Activated T-helper 2 cell treated with anti-CD3 and anti-CD28 coated beads, Interferon-gamma antibody, Interleukin-2, Interleukin-4, amounts not matched to agents 10 μg/mL and 5 μg/mL and 100 μg/mL, durations not matched to agents 14 hours and 24 hours and 36 hours (primary cell): ENCODE measurements around the gene PIGS. TPM values are rescaled to one million over a fixed set of nuclear protein-coding genes. Genes with fewer than 3 reads are reported as not detected.

Experiments used
- DNase-seq: peaks from one replicate; pipeline ENCODE4 v3.0.0; 2021; ENCODE audit warnings: low spot score
- H3K27ac Mint-ChIP-seq: one replicate; pipeline ENCODE4 v1.8.0; 2021; ENCODE audit warnings: mixed read lengths
- H3K27me3 Mint-ChIP-seq: one replicate; pipeline ENCODE4 v1.8.0; 2021; ENCODE audit warnings: low read depth, mixed read lengths
- H3K36me3 Mint-ChIP-seq: one replicate; pipeline ENCODE4 v1.8.0; 2021; ENCODE audit warnings: low read depth, mixed read lengths
- H3K4me1 Mint-ChIP-seq: one replicate; pipeline ENCODE4 v1.8.0; 2021; ENCODE audit warnings: low read depth, mixed read lengths
- H3K4me3 Mint-ChIP-seq: one replicate; pipeline ENCODE4 v1.8.0; 2021; ENCODE audit warnings: low read depth, mild to moderate bottlenecking, moderate library complexity, mixed read lengths
- H3K9me3 Mint-ChIP-seq: one replicate; pipeline ENCODE4 v1.8.0; 2021; ENCODE audit warnings: mixed read lengths
- intact Hi-C: fragments of 100-400 bp; cut with micrococcal nuclease; formaldehyde crosslinking; loops from one replicate; pipeline ENCODE4 v1.15.1; 2023
- total RNA-seq: library from RNA; stranded (reverse); gene quantifications from 2 replicates; pipeline ENCODE4 v1.2.3, GENCODE V29; 2022

PIGS gene
- total RNA-seq, 1 donor from 2014 or later = 65.1 TPM

GRCh38 chr17:28544402-28545140 lies 26.8 kb downstream of the PIGS start:
- Mint-ChIP-seq H3K4me3 (no peak overlapping the region), H3K27ac (no peak overlapping the region), H3K27me3 (no peaks in the 10 kb centered on the region), H3K4me1 (peaks cover 16% of the 10 kb centered on the region), H3K9me3 (no peaks in the 10 kb centered on the region), H3K36me3 (peaks cover 4% of the 10 kb centered on the region)
- intact Hi-C loops = loop anchor here (10.0 kb wide), 1 partner anchor 130 kb away; no protein-coding TSS in a partner anchor
- DNase-seq = no peak

GRCh38 chr17:28541439-28541838 lies 29.9 kb downstream of the PIGS start:
- Mint-ChIP-seq H3K4me1 (no peaks in the 10 kb centered on the region), H3K4me3 (no peak overlapping the region), H3K27me3 (no peaks in the 10 kb centered on the region), H3K27ac (no peak overlapping the region), H3K36me3 (no peaks in the 10 kb centered on the region), H3K9me3 (no peaks in the 10 kb centered on the region)
- intact Hi-C loops = loop anchor here (10.0 kb wide), 1 partner anchor 127 kb away; no protein-coding TSS in a partner anchor
- DNase-seq = no peak

- Mint-ChIP-seq H3K27me3 (no peaks in the 10 kb centered on the region), H3K4me1 (no peaks in the 10 kb centered on the region), H3K4me3 (no peak overlapping the region), H3K36me3 (no peaks in the 10 kb centered on the region), H3K27ac (no peak overlapping the region), H3K9me3 (no peaks in the 10 kb centered on the region)
- intact Hi-C loops = loop anchor here (1.0 to 10.0 kb wide), 2 partner anchors 46 to 125 kb away; no protein-coding TSS in a partner anchor
- DNase-seq = no peak
These were observed 31.1 kb downstream of the PIGS start for GRCh38 chr17:28540231-28540630.

- Mint-ChIP-seq H3K27me3 (no peaks in the 10 kb centered on the region), H3K36me3 (no peaks in the 10 kb centered on the region), H3K4me3 (no peak overlapping the region), H3K27ac (no peak overlapping the region), H3K9me3 (no peaks in the 10 kb centered on the region), H3K4me1 (no peaks in the 10 kb centered on the region)
- intact Hi-C loops = no loop called here
- DNase-seq = no peak
These were observed 32.9 kb downstream of the PIGS start for GRCh38 chr17:28538296-28538895.

- H3K4me1 Mint-ChIP-seq = no peaks in the 10 kb centered on the region
- H3K4me3 Mint-ChIP-seq = no peak overlapping the region
- no peaks in the 10 kb centered on the region for H3K36me3 Mint-ChIP-seq
- no peak overlapping the region for H3K27ac Mint-ChIP-seq
- intact Hi-C loops = no loop called here
- no peak for DNase-seq
- H3K9me3 Mint-ChIP-seq = no peaks in the 10 kb centered on the region
- no peaks in the 10 kb centered on the region for H3K27me3 Mint-ChIP-seq
These were observed 34.1 kb downstream of the PIGS start for GRCh38 chr17:28537219-28537610.

GRCh38 chr17:28536532-28537218 lies 34.6 kb downstream of the PIGS start:
- H3K4me1 Mint-ChIP-seq = no peaks in the 10 kb centered on the region
- intact Hi-C loops = no loop called here

GRCh38 chr17:28534740-28535375 lies 36.5 kb downstream of the PIGS start:
- Mint-ChIP-seq H3K27ac (no peak overlapping the region), H3K27me3 (no peaks in the 10 kb centered on the region), H3K36me3 (no peaks in the 10 kb centered on the region), H3K4me1 (no peaks in the 10 kb centered on the region), H3K9me3 (no peaks in the 10 kb centered on the region), H3K4me3 (no peak overlapping the region)
- no peak for DNase-seq
- intact Hi-C loops = no loop called here

More at GRCh38 chr17:28536532-28537218, 34.6 kb downstream of the PIGS start:
- no peaks in the 10 kb centered on the region for H3K9me3 Mint-ChIP-seq
- no peak overlapping the region for H3K27ac Mint-ChIP-seq
- no peaks in the 10 kb centered on the region for H3K36me3 Mint-ChIP-seq
- no peaks in the 10 kb centered on the region for H3K27me3 Mint-ChIP-seq
- H3K4me3 Mint-ChIP-seq = no peak overlapping the region
- DNase-seq = no peak

GRCh38 chr17:28533091-28533807 lies 38.1 kb downstream of the PIGS start:
- no peaks in the 10 kb centered on the region for H3K4me1 Mint-ChIP-seq
- no peaks in the 10 kb centered on the region for H3K27me3 Mint-ChIP-seq
- no peaks in the 10 kb centered on the region for H3K9me3 Mint-ChIP-seq
- intact Hi-C loops = no loop called here
- no peak for DNase-seq
- H3K27ac Mint-ChIP-seq = no peak overlapping the region
- no peaks in the 10 kb centered on the region for H3K36me3 Mint-ChIP-seq
- no peak overlapping the region for H3K4me3 Mint-ChIP-seq

GRCh38 chr17:28532050-28532960 lies 39.0 kb downstream of the PIGS start:
- Mint-ChIP-seq H3K9me3 (no peaks in the 10 kb centered on the region), H3K27me3 (no peaks in the 10 kb centered on the region), H3K27ac (no peak overlapping the region), H3K4me3 (no peak overlapping the region), H3K4me1 (no peaks in the 10 kb centered on the region), H3K36me3 (no peaks in the 10 kb centered on the region)
- DNase-seq = no peak
- intact Hi-C loops = no loop called here

GRCh38 chr17:28530926-28531325 lies 40.4 kb downstream of the PIGS start:
- no peaks in the 10 kb centered on the region for H3K9me3 Mint-ChIP-seq
- H3K4me1 Mint-ChIP-seq = no peaks in the 10 kb centered on the region
- H3K36me3 Mint-ChIP-seq = no peaks in the 10 kb centered on the region
- no peaks in the 10 kb centered on the region for H3K27me3 Mint-ChIP-seq
- no peak overlapping the region for H3K4me3 Mint-ChIP-seq
- no peak for DNase-seq
- intact Hi-C loops = no loop called here
- no peak overlapping the region for H3K27ac Mint-ChIP-seq

GRCh38 chr17:28530250-28530649 lies 41.1 kb downstream of the PIGS start:
- H3K4me3 Mint-ChIP-seq = no peak overlapping the region
- H3K27ac Mint-ChIP-seq = no peak overlapping the region
- DNase-seq = no peak
- intact Hi-C loops = no loop called here
- H3K9me3 Mint-ChIP-seq = no peaks in the 10 kb centered on the region
- no peaks in the 10 kb centered on the region for H3K36me3 Mint-ChIP-seq
- H3K4me1 Mint-ChIP-seq = no peaks in the 10 kb centered on the region
- no peaks in the 10 kb centered on the region for H3K27me3 Mint-ChIP-seq
